ENCODE measurements around the gene ZNHIT2.

Gene ZNHIT2

GRCh38 chr11:65084598-65085375 is 32.7 kb downstream of the ZNHIT2 start:
- peak overlapping the region in 1 of 2 experiments; percentile 93 for H3K4ac ChIP-seq (ENCODE audit: low read depth in 1 of 2, low read length in 2 of 2)
- H3K27me3 ChIP-seq (ENCODE audit: control insufficient read depth in 1 of 2, insufficient read depth in 1 of 2, low read length in 2 of 2), result no peaks in the 10 kb centered on the region
- peak overlapping the region in 1 of 2 experiments; percentile 23 for H3K23ac ChIP-seq (ENCODE audit: low read length in 2 of 2)
- peak overlapping the region; percentile 94 for H3K9ac ChIP-seq (ENCODE audit: low read length)
- peaks cover 11% of the 10 kb centered on the region for H3K4me1 ChIP-seq (ENCODE audit: control insufficient read depth, insufficient read depth, low read depth, low read length)
- WGBS, result 57% methylated on average over 22 of the region's 23 CpGs
- H3K9me3 ChIP-seq (ENCODE audit: control insufficient read depth, low read length), result no peaks in the 10 kb centered on the region
- no peak for DNase-seq
- peak overlapping the region; percentile 17 for H2AK5ac ChIP-seq (ENCODE audit: low read length, severe bottlenecking)
- H4K8ac ChIP-seq (ENCODE audit: low read length), result peak overlapping the region; percentile 94
- no peak overlapping the region for H2BK15ac ChIP-seq (ENCODE audit: low read depth, poor library complexity, severe bottlenecking)
- H3K18ac ChIP-seq (ENCODE audit: low read depth in 1 of 2, low read length in 2 of 2), result peak overlapping the region; percentile 52 to 94
- H2BK12ac ChIP-seq (ENCODE audit: low read length in 2 of 2), result peak overlapping the region; percentile 25 to 64
- peak overlapping the region; percentile 64 for H4K91ac ChIP-seq (ENCODE audit: low read length)
- H3K14ac ChIP-seq (ENCODE audit: low read length in 2 of 2), result peak overlapping the region in 1 of 2 experiments; percentile 90
- peak overlapping the region; percentile 16 for H3K27ac ChIP-seq (ENCODE audit: low read length, poor library complexity, severe bottlenecking)
- H2BK5ac ChIP-seq (ENCODE audit: low read depth, low read length, poor library complexity, severe bottlenecking), result no peak overlapping the region
- H3K4me2 ChIP-seq (ENCODE audit: low read length, poor library complexity, severe bottlenecking), result peak overlapping the region; percentile 83
- peak overlapping the region; percentile 56 for H2AFZ ChIP-seq (ENCODE audit: low read depth, low read length)
- peaks cover 45 to 48% of the 10 kb centered on the region in 2 experiments for H3K36me3 ChIP-seq (ENCODE audit: control insufficient read depth in 1 of 2, insufficient read depth in 2 of 2, low read depth in 1 of 2, low read length in 2 of 2)
- peak overlapping the region; percentile 86 to 89 for H3K4me3 ChIP-seq (ENCODE audit: insufficient read depth in 1 of 2, low read depth in 1 of 2, low read length in 2 of 2)
- peaks cover 37% of the 10 kb centered on the region for H3K79me1 ChIP-seq (replicated peaks; ENCODE audit: low read length, poor library complexity, severe bottlenecking)
- peak overlapping the region; percentile 9 for H2BK120ac ChIP-seq (ENCODE audit: low read depth, low read length)

GRCh38 chr11:65083834-65084597 is 33.5 kb downstream of the ZNHIT2 start, which contains the start of the genes CDCA5 and ZFPL1:
Gene CDCA5 (minus strand): TSS chr11:65084040. CDS start chr11:65083978, 62 bp downstream.
Gene ZFPL1 (plus strand): TSS chr11:65084222. CDS start chr11:65084699, 477 bp downstream.
- H2BK12ac ChIP-seq (ENCODE audit: low read length in 2 of 2), result peak within 1 kb of the TSS; percentile 25 to 64
- peak within 1 kb of the TSS; percentile 83 for H3K4me2 ChIP-seq (ENCODE audit: low read length, poor library complexity, severe bottlenecking)
- peak; percentile 96 for DNase-seq
- H4K8ac ChIP-seq (ENCODE audit: low read length), result peak within 1 kb of the TSS; percentile 98
- H3K27me3 ChIP-seq (ENCODE audit: control insufficient read depth in 1 of 2, insufficient read depth in 1 of 2, low read length in 2 of 2), result no peaks in the 10 kb centered on the region
- peak within 1 kb of the TSS; percentile 9 for H2BK120ac ChIP-seq (ENCODE audit: low read depth, low read length)
- H3K4me3 ChIP-seq (ENCODE audit: insufficient read depth in 1 of 2, low read depth in 1 of 2, low read length in 2 of 2), result peak within 1 kb of the TSS; percentile 86 to 89
- peak within 1 kb of the TSS; percentile 94 for H3K9ac ChIP-seq (ENCODE audit: low read length)
- peak within 1 kb of the TSS; percentile 17 for H2AK5ac ChIP-seq (ENCODE audit: low read length, severe bottlenecking)
- H3K4ac ChIP-seq (ENCODE audit: low read depth in 1 of 2, low read length in 2 of 2), result peak within 1 kb of the TSS in 1 of 2 experiments; percentile 93
- H2AFZ ChIP-seq (ENCODE audit: low read depth, low read length), result peak within 1 kb of the TSS; percentile 56
- peaks cover 40 to 43% of the 10 kb centered on the region in 2 experiments for H3K36me3 ChIP-seq (ENCODE audit: control insufficient read depth in 1 of 2, insufficient read depth in 2 of 2, low read depth in 1 of 2, low read length in 2 of 2)
- peak within 1 kb of the TSS in 1 of 2 experiments; percentile 23 for H3K23ac ChIP-seq (ENCODE audit: low read length in 2 of 2)
- peak within 1 kb of the TSS; percentile 94 for H3K18ac ChIP-seq (ENCODE audit: low read depth in 1 of 2, low read length in 2 of 2)
- peaks cover 44% of the 10 kb centered on the region for H3K79me1 ChIP-seq (replicated peaks; ENCODE audit: low read length, poor library complexity, severe bottlenecking)
- no peaks in the 10 kb centered on the region for H3K9me3 ChIP-seq (ENCODE audit: control insufficient read depth, low read length)
- peak within 1 kb of the TSS; percentile 95 for H2BK15ac ChIP-seq (ENCODE audit: low read depth, poor library complexity, severe bottlenecking)
- H2BK5ac ChIP-seq (ENCODE audit: low read depth, low read length, poor library complexity, severe bottlenecking), result peak within 1 kb of the TSS; percentile 71
- H4K91ac ChIP-seq (ENCODE audit: low read length), result peak within 1 kb of the TSS; percentile 95
- H3K27ac ChIP-seq (ENCODE audit: low read length, poor library complexity, severe bottlenecking), result peak within 1 kb of the TSS; percentile 97
- peaks cover 11% of the 10 kb centered on the region for H3K4me1 ChIP-seq (ENCODE audit: control insufficient read depth, insufficient read depth, low read depth, low read length)
- under 1% methylated on average over 77 of the region's 79 CpGs for WGBS
- peak within 1 kb of the TSS in 1 of 2 experiments; percentile 90 for H3K14ac ChIP-seq (ENCODE audit: low read length in 2 of 2)

GRCh38 chr11:65083134-65083833 is 34.2 kb downstream of the ZNHIT2 start:
- WGBS, result 10% methylated on average over 12 of the region's 13 CpGs

More at GRCh38 chr11:65083134-65083833, 34.2 kb downstream of the ZNHIT2 start:
- H3K79me1 ChIP-seq (replicated peaks; ENCODE audit: low read length, poor library complexity, severe bottlenecking), result peaks cover 50% of the 10 kb centered on the region
- peaks cover 11% of the 10 kb centered on the region for H3K4me1 ChIP-seq (ENCODE audit: control insufficient read depth, insufficient read depth, low read depth, low read length)
- H3K4ac ChIP-seq (ENCODE audit: low read depth in 1 of 2, low read length in 2 of 2), result no peak overlapping the region
- H4K91ac ChIP-seq (ENCODE audit: low read length), result no peak overlapping the region
- H2AFZ ChIP-seq (ENCODE audit: low read depth, low read length), result peak overlapping the region; percentile 33
- no peak overlapping the region for H3K27ac ChIP-seq (ENCODE audit: low read length, poor library complexity, severe bottlenecking)
- no peak overlapping the region for H3K14ac ChIP-seq (ENCODE audit: low read length in 2 of 2)
- no peaks in the 10 kb centered on the region for H3K9me3 ChIP-seq (ENCODE audit: control insufficient read depth, low read length)
- no peak overlapping the region for H2BK5ac ChIP-seq (ENCODE audit: low read depth, low read length, poor library complexity, severe bottlenecking)
- H2BK120ac ChIP-seq (ENCODE audit: low read depth, low read length), result no peak overlapping the region
- no peak overlapping the region for H4K8ac ChIP-seq (ENCODE audit: low read length)
- H2BK12ac ChIP-seq (ENCODE audit: low read length in 2 of 2), result no peak overlapping the region
- H3K27me3 ChIP-seq (ENCODE audit: control insufficient read depth in 1 of 2, insufficient read depth in 1 of 2, low read length in 2 of 2), result no peaks in the 10 kb centered on the region
- H3K23ac ChIP-seq (ENCODE audit: low read length in 2 of 2), result no peak overlapping the region
- H3K4me2 ChIP-seq (ENCODE audit: low read length, poor library complexity, severe bottlenecking), result peak overlapping the region; percentile 69
- H2AK5ac ChIP-seq (ENCODE audit: low read length, severe bottlenecking), result no peak overlapping the region
- no peak overlapping the region for H2BK15ac ChIP-seq (ENCODE audit: low read depth, poor library complexity, severe bottlenecking)
- no peak overlapping the region for H3K18ac ChIP-seq (ENCODE audit: low read depth in 1 of 2, low read length in 2 of 2)
- DNase-seq, result no peak
- peak overlapping the region; percentile 94 for H3K9ac ChIP-seq (ENCODE audit: low read length)
- peak overlapping the region; percentile 86 to 89 for H3K4me3 ChIP-seq (ENCODE audit: insufficient read depth in 1 of 2, low read depth in 1 of 2, low read length in 2 of 2)
- peaks cover 32 to 40% of the 10 kb centered on the region in 2 experiments for H3K36me3 ChIP-seq (ENCODE audit: control insufficient read depth in 1 of 2, insufficient read depth in 2 of 2, low read depth in 1 of 2, low read length in 2 of 2)

Data from mesenchymal stem cell (in vitro differentiated cells and primary cell).